A549 (cell line): ENCODE results near the gene VPS37B.

Experiments
- CHD4 ChIP-seq: fragments of 200-600 bp; sonication (generic); IDR thresholded peaks from 2 replicates; pipeline ENCODE4 v1.6.1; 2016; ENCODE audit warnings: antibody characterized with exemption, mild to moderate bottlenecking, borderline replicate concordance
- TF ChIP-seq, protein P1 (sequence below): fragments of >200 bp; sonication (Bioruptor Twin); formaldehyde crosslinking; IDR thresholded peaks from 3 replicates; pipeline ENCODE4 v1.5.1; 2016

DNA sequence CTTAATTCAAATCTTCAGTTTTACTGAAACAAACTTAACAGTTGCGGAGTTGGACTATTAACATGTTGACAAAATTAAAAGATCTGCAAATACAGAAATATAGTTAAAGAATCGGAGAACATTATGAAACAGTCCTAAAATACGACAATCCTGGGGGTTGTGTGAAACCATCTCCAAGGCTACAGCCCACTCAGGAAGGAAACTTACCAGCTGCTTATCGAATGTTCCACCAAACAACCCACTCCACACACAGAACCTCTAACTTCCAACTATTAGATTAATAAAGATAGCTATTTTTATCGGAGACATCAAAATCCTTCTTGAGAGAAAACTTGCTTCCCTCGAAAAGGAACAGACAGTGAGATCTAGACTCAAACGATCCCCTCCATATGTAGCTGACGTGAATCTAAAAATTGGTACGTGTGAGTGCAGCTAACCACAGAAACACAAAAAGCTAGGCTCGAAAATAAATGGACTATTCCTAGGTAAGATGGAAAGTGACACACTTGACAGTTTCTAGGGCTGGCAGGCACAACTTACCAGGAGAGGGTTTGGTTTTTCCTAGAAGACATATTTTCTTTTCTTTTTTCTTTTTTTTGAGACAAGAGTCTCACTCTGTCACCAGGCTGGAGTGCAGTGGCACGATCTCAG lies 12.9 kb downstream of the VPS37B start:
- TF ChIP-seq, protein P1, sequence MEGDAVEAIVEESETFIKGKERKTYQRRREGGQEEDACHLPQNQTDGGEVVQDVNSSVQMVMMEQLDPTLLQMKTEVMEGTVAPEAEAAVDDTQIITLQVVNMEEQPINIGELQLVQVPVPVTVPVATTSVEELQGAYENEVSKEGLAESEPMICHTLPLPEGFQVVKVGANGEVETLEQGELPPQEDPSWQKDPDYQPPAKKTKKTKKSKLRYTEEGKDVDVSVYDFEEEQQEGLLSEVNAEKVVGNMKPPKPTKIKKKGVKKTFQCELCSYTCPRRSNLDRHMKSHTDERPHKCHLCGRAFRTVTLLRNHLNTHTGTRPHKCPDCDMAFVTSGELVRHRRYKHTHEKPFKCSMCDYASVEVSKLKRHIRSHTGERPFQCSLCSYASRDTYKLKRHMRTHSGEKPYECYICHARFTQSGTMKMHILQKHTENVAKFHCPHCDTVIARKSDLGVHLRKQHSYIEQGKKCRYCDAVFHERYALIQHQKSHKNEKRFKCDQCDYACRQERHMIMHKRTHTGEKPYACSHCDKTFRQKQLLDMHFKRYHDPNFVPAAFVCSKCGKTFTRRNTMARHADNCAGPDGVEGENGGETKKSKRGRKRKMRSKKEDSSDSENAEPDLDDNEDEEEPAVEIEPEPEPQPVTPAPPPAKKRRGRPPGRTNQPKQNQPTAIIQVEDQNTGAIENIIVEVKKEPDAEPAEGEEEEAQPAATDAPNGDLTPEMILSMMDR, result no peak
- no peak for TF ChIP-seq CHD4
